LoVo (cell line): Measurements from ENCODE around the gene DAP3.
"Not testable (repeated sequence)": the region's sequence is repeated elsewhere in the genome, so short reads cannot be mapped to it uniquely, and the experiment has no call there.

Source experiments
- DNase-seq: peaks from one replicate; pipeline ENCODE4 v3.0.0-alpha.2; 2016; ENCODE audit warnings: low spot score

The DAP3 gene

GRCh38 chr1:155689081-155689607 lies at the start of gene DAP3:
Gene DAP3 (plus strand): TSS chr1:155689091. CDS start chr1:155709780, 20,689 bp downstream.
- not testable (repeated sequence) for DNase-seq

- no peak for DNase-seq
Observed at GRCh38 chr1:155640367-155640766, 48.5 kb upstream of the DAP3 start.

- DNase-seq, result not testable (repeated sequence)
Observed at GRCh38 chr1:155642559-155643180, 46.2 kb upstream of the DAP3 start.

- DNase-seq, result no peak
Observed at GRCh38 chr1:155643230-155643629, 45.7 kb upstream of the DAP3 start.

GRCh38 chr1:155645034-155645598 lies 43.8 kb upstream of the DAP3 start:
- no peak for DNase-seq

GRCh38 chr1:155645648-155646047 lies 43.2 kb upstream of the DAP3 start:
- no peak for DNase-seq

GRCh38 chr1:155646307-155646706 lies 42.6 kb upstream of the DAP3 start:
- no peak for DNase-seq

- DNase-seq, result peak; percentile 76
Observed at GRCh38 chr1:155648207-155649147, 40.4 kb upstream of the DAP3 start.

GRCh38 chr1:155649676-155650075 lies 39.2 kb upstream of the DAP3 start:
- no peak for DNase-seq

GRCh38 chr1:155650231-155650757 lies 38.6 kb upstream of the DAP3 start:
- no peak for DNase-seq

- peak; percentile 40 for DNase-seq
Observed at GRCh38 chr1:155651861-155652661, 36.8 kb upstream of the DAP3 start.

GRCh38 chr1:155652951-155653350 lies 35.9 kb upstream of the DAP3 start:
- DNase-seq, result no peak

- DNase-seq, result no peak
Observed at GRCh38 chr1:155657463-155657862, 31.4 kb upstream of the DAP3 start.

GRCh38 chr1:155661239-155661638 lies 27.7 kb upstream of the DAP3 start:
- DNase-seq, result not testable (repeated sequence)

GRCh38 chr1:155669233-155670162 lies 19.4 kb upstream of the DAP3 start:
- DNase-seq, result no peak

GRCh38 chr1:155671750-155672149 lies 17.1 kb upstream of the DAP3 start:
- no peak for DNase-seq

- no peak for DNase-seq
Observed at GRCh38 chr1:155673003-155673402, 15.9 kb upstream of the DAP3 start.

- DNase-seq, result no peak
Observed at GRCh38 chr1:155678027-155678426, 10.9 kb upstream of the DAP3 start.

- DNase-seq, result not testable (repeated sequence)
Observed at GRCh38 chr1:155678992-155679391, 9.9 kb upstream of the DAP3 start.

GRCh38 chr1:155680531-155680930 lies 8.4 kb upstream of the DAP3 start:
- no peak for DNase-seq
